Measurements from ENCODE around the gene EBPL. TPM values are rescaled to one million over a fixed set of nuclear protein-coding genes. Genes with fewer than 3 reads are reported as not detected.

The EBPL gene
- total RNA-seq, 3 donors from 2014 or later (not counting 1 experiment from before 2014, with no cell fraction given): 7.1 to 11.3 (median 10.7) TPM

DNA sequence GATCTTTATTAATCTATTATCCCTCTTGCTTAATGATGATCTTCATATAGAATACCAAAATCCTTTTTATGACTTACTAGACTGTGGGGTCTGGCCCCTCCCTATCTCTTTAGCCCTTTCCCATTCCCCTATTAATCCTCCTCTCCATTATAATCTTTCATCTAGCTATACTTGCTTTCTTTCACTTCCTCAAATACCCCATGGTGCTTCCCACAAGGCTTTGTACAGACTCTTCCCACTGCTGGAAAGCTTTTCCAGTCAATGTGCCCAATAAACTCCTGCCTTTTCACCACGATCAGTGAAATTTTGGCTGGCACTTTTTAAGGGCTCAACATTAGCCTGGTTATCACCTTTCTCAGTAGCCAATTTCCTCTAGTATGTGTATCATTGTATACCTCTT lies 3.2 kb upstream of the EBPL start:
- WGBS (ENCODE audit: insufficient coverage): 90% methylated on average over 1 of the region's 1 CpG
- peaks cover 9% of the 10 kb centered on the region in 2 donors for H3K4me1 Mint-ChIP-seq

DNA sequence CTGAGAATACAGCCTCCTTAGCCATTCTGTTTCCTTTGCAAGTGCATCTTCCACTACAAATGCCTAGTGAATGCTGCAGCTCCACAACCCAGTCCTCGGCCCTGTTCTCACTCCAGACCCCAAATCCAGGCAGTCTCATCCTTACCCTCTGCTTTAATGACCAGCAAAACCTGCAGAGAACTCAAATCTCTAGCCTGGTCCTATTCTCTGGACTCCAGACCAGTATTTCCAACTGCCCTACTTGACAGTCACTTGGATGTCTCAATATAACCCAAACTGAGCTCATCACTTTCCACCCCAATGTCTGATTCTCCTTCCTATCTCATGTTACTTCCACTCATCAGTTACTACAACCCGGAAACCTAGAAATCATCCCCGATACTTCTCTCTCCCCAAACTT lies 2.6 kb upstream of the EBPL start:
- Mint-ChIP-seq H3K9me3 (no peaks in the 10 kb centered on the region), H3K36me3 (no peaks in the 10 kb centered on the region), H3K27me3 (ENCODE audit: low read depth in 2 of 2) (no peaks in the 10 kb centered on the region), H3K4me1 (peaks cover 9% of the 10 kb centered on the region in 2 donors), H3K4me3 (peak overlapping the region; percentile 49), H3K27ac (no peak overlapping the region)
- DNase-seq (no peak), ATAC-seq (no peak)
- WGBS (ENCODE audit: insufficient coverage): 95% methylated on average over 3 of the region's 3 CpGs
- Histone ChIP-seq H3K27me3 (ENCODE audit: control insufficient read depth, insufficient read depth, low read length) (no peaks in the 10 kb centered on the region), H3K36me3 (ENCODE audit: control insufficient read depth, insufficient read depth, low read length) (no peaks in the 10 kb centered on the region), H3K27ac (ENCODE audit: low read length) (no peak overlapping the region), H3K4me3 (ENCODE audit: low read length) (no peak overlapping the region), H3K4me1 (ENCODE audit: control insufficient read depth, insufficient read depth, low read length) (peaks cover 12% of the 10 kb centered on the region), H3K9me3 (ENCODE audit: control insufficient read depth, insufficient read depth, low read length) (no peaks in the 10 kb centered on the region)
- intact Hi-C loops (cut with micrococcal nuclease): no loop called here
- TF ChIP-seq, protein P1, sequence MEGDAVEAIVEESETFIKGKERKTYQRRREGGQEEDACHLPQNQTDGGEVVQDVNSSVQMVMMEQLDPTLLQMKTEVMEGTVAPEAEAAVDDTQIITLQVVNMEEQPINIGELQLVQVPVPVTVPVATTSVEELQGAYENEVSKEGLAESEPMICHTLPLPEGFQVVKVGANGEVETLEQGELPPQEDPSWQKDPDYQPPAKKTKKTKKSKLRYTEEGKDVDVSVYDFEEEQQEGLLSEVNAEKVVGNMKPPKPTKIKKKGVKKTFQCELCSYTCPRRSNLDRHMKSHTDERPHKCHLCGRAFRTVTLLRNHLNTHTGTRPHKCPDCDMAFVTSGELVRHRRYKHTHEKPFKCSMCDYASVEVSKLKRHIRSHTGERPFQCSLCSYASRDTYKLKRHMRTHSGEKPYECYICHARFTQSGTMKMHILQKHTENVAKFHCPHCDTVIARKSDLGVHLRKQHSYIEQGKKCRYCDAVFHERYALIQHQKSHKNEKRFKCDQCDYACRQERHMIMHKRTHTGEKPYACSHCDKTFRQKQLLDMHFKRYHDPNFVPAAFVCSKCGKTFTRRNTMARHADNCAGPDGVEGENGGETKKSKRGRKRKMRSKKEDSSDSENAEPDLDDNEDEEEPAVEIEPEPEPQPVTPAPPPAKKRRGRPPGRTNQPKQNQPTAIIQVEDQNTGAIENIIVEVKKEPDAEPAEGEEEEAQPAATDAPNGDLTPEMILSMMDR (IDR thresholded peaks at IDR 0.05): no peak

More for the DNA sequence above, 3.2 kb upstream of the EBPL start:
- H3K4me3 ChIP-seq (ENCODE audit: low read length): no peak overlapping the region
- no peaks in the 10 kb centered on the region for H3K27me3 ChIP-seq (ENCODE audit: control insufficient read depth, insufficient read depth, low read length)
- ATAC-seq (no peak), DNase-seq (no peak)
- H3K9me3 ChIP-seq (ENCODE audit: control insufficient read depth, insufficient read depth, low read length): no peaks in the 10 kb centered on the region
- intact Hi-C loops (cut with micrococcal nuclease): no loop called here
- no peak overlapping the region for H3K27ac ChIP-seq (ENCODE audit: low read length)
- H3K4me3 Mint-ChIP-seq: peak overlapping the region; percentile 26
- no peaks in the 10 kb centered on the region for H3K36me3 Mint-ChIP-seq
- H3K27me3 Mint-ChIP-seq (ENCODE audit: low read depth in 2 of 2): no peaks in the 10 kb centered on the region
- no peak overlapping the region for H3K27ac Mint-ChIP-seq
- no peaks in the 10 kb centered on the region for H3K9me3 Mint-ChIP-seq
- TF ChIP-seq, protein P1 (IDR thresholded peaks at IDR 0.05): no peak
- no peaks in the 10 kb centered on the region for H3K36me3 ChIP-seq (ENCODE audit: control insufficient read depth, insufficient read depth, low read length)
- H3K4me1 ChIP-seq (ENCODE audit: control insufficient read depth, insufficient read depth, low read length): peaks cover 12% of the 10 kb centered on the region

DNA sequence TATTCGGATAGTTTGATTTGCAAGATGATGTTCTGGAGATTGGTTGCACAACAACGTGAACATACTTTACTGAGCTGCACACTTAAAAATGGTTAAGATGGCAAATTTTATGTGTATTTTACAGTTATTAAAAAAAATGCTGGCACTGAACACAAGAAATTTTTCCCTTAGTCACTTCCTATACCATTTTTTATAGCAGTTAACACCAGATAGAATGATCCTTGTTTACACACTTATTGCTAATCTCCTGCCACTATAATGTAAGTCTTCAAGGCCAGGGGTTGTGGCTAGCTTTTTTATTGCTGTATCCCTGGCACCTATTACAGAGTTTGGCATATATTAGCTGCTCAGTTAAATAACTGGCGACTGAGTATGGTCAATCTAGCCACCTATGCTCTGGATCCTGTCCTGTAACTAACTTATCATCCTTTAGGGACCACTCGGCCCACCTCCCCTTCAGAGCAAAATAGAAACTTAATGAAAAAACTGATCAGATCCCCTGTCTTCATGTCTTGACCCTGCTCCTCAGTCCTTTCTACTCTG lies 2.0 kb upstream of the EBPL start:
- no peak overlapping the region for H3K27ac Mint-ChIP-seq
- DNase-seq: no peak
- Histone ChIP-seq H3K4me3 (ENCODE audit: low read length) (no peak overlapping the region), H3K27me3 (ENCODE audit: control insufficient read depth, insufficient read depth, low read length) (no peaks in the 10 kb centered on the region), H3K9me3 (ENCODE audit: control insufficient read depth, insufficient read depth, low read length) (no peaks in the 10 kb centered on the region), H3K27ac (ENCODE audit: low read length) (no peak overlapping the region), H3K36me3 (ENCODE audit: control insufficient read depth, insufficient read depth, low read length) (no peaks in the 10 kb centered on the region), H3K4me1 (ENCODE audit: control insufficient read depth, insufficient read depth, low read length) (peaks cover 12% of the 10 kb centered on the region)
- peaks cover 9% of the 10 kb centered on the region in 2 donors for H3K4me1 Mint-ChIP-seq
- H3K4me3 Mint-ChIP-seq: peak overlapping the region; percentile 14
- ATAC-seq: no peak
- WGBS (ENCODE audit: insufficient coverage): 52% methylated on average over 4 of the region's 4 CpGs
- no peaks in the 10 kb centered on the region for H3K27me3 Mint-ChIP-seq (ENCODE audit: low read depth in 2 of 2)
- no peaks in the 10 kb centered on the region for H3K9me3 Mint-ChIP-seq
- no peaks in the 10 kb centered on the region for H3K36me3 Mint-ChIP-seq
- TF ChIP-seq, protein P1 (IDR thresholded peaks at IDR 0.05): no peak
- intact Hi-C loops (cut with micrococcal nuclease): no loop called here

Data from natural killer cell (primary cell).